Naive thymus-derived CD4-positive, alpha-beta T cell (primary cell): ENCODE data around the gene L3MBTL3. TPM values are rescaled to one million over a fixed set of nuclear protein-coding genes. Genes with fewer than 3 reads are reported as not detected.

Experiments used
- ATAC-seq: fragments of 150-1000 bp; cut with Tn5 transposase; 2 replicates; pipeline ENCODE4 v1.10.0; 2021; ENCODE audit warnings: mild to moderate bottlenecking, moderate library complexity
- CTCF ChIA-PET: fragments of 350-600 bp; sonication (Branson Sonifier 250); formaldehyde crosslinking; loops from one replicate; lab custom pipeline; 2021; ENCODE audit warnings: antibody characterized with exemption; lab: Charles Lee
- POLR2A ChIA-PET: fragments of 350-600 bp; sonication (Branson Sonifier 250); formaldehyde crosslinking; loops from one replicate; lab custom pipeline; 2021; ENCODE audit warnings: antibody characterized with exemption, inconsistent platforms; lab: Charles Lee
- DNase-seq, 9 donors: peaks; one replicate each; pipeline versions ENCODE4 v3.0.0 to v3.0.0-alpha.2; 2020 to 2022; ENCODE audit warnings: mixed read lengths in 1 of 9
- H3K27ac ChIP-seq: one replicate; pipeline ENCODE4 v1.7.0; 2013; ENCODE audit warnings: mild to moderate bottlenecking, low read depth, low read length, moderate library complexity
- H3K27me3 ChIP-seq, 2 donors: one replicate each; pipeline ENCODE4 v1.7.0; 2013; ENCODE audit warnings: low read length in 2 of 2, mild to moderate bottlenecking in 2 of 2, moderate library complexity in 2 of 2; ENCODE audit not compliant: control insufficient read depth in 2 of 2, insufficient read depth in 2 of 2
- H3K36me3 ChIP-seq, 3 experiments: 1 replicate in 2 of 3; 2 replicates in 1 of 3; pipeline ENCODE4 v1.7.0; 2013; ENCODE audit warnings: low read length in 3 of 3, mild to moderate bottlenecking in 3 of 3, moderate library complexity in 1 of 3; ENCODE audit not compliant: insufficient read depth in 3 of 3, control insufficient read depth in 2 of 3
- H3K4me1 ChIP-seq, 2 donors: one replicate each; pipeline ENCODE4 v1.7.0; 2013; ENCODE audit warnings: low read length in 2 of 2, mild to moderate bottlenecking in 2 of 2, moderate library complexity in 1 of 2; ENCODE audit not compliant: control insufficient read depth in 2 of 2, insufficient read depth in 2 of 2
- H3K4me3 ChIP-seq: 2 replicates; pipeline ENCODE4 v1.7.0; 2013; ENCODE audit warnings: mild to moderate bottlenecking, low read length
- H3K9me3 ChIP-seq, 3 experiments: 1 replicate in 2 of 3; 2 replicates in 1 of 3; pipeline ENCODE4 v1.7.0; 2013; ENCODE audit warnings: low read length in 3 of 3; ENCODE audit not compliant: control insufficient read depth in 2 of 3
- H3K27ac Mint-ChIP-seq, 9 donors: one replicate each; pipeline ENCODE4 v1.8.0; 2020 to 2022; ENCODE audit warnings: mixed read lengths in 9 of 9, mild to moderate bottlenecking in 8 of 9, moderate library complexity in 5 of 9, inconsistent platforms in 2 of 9
- H3K27me3 Mint-ChIP-seq, 5 donors: one replicate each; pipeline ENCODE4 v1.8.0; 2021 to 2022; ENCODE audit warnings: mixed read lengths in 5 of 5, mild to moderate bottlenecking in 1 of 5
- H3K36me3 Mint-ChIP-seq, 5 donors: one replicate each; pipeline ENCODE4 v1.8.0; 2020 to 2022; ENCODE audit warnings: mixed read lengths in 5 of 5, mild to moderate bottlenecking in 3 of 5, inconsistent platforms in 1 of 5
- H3K4me1 Mint-ChIP-seq, 7 donors: one replicate each; pipeline ENCODE4 v1.8.0; 2020 to 2022; ENCODE audit warnings: mixed read lengths in 7 of 7, mild to moderate bottlenecking in 3 of 7, inconsistent platforms in 1 of 7
- H3K4me3 Mint-ChIP-seq, 10 donors: one replicate each; pipeline ENCODE4 v1.8.0; 2020 to 2022; ENCODE audit warnings: mild to moderate bottlenecking in 10 of 10, mixed read lengths in 10 of 10, moderate library complexity in 6 of 10, inconsistent platforms in 2 of 10
- H3K9me3 Mint-ChIP-seq, 11 donors: one replicate each; pipeline ENCODE4 v1.8.0; 2020 to 2022; ENCODE audit warnings: mixed read lengths in 11 of 11, mild to moderate bottlenecking in 4 of 11, inconsistent platforms in 1 of 11, moderate library complexity in 1 of 11
- intact Hi-C, 2 donors: fragments of 100-400 bp; cut with micrococcal nuclease; formaldehyde crosslinking; loops; one replicate each; pipeline ENCODE4 v1.15.1; 2023
- polyA plus RNA-seq, 2 donors: library from polyadenylated mRNA; unstranded; fragments of 300-500 nt; fragmentation: Illumina TruSeq; gene quantifications; one replicate each; pipeline ENCODE4 v1.2.3, GENCODE V29; 2021
- total RNA-seq, 6 experiments: library from RNA in 5 of 6; stranded (reverse) in 5 of 6; gene quantifications; 1 replicate in 5 of 6; 2 replicates in 1 of 6; pipeline ENCODE4 v1.2.3 and lab custom pipeline; 2021 to 2026

L3MBTL3 gene
- total and polyA plus RNA-seq, 7 experiments from 2014 or later = 4.8 to 47.5 (median 29.2) TPM

- POLR2A ChIA-PET = interaction anchor here (0.5 to 1.3 kb wide), 4 partner anchors 8 to 40 kb away, joined by 3 to 5 read pairs (median 4); no protein-coding TSS in a partner anchor
- Histone ChIP-seq H3K4me1 (peaks cover 23 to 32% of the 10 kb centered on the region in 2 donors), H3K4me3 (peak overlapping the region; percentile 33), H3K36me3 (peaks cover 0 to 13% (median 2%) of the 10 kb centered on the region in 3 experiments), H3K27ac (peak overlapping the region; percentile 75), H3K9me3 (no peaks in the 10 kb centered on the region), H3K27me3 (no peaks in the 10 kb centered on the region)
- intact Hi-C loops = loop anchor here (1.0 to 5.0 kb wide), 5 partner anchors 31 to 51 kb away; no protein-coding TSS in a partner anchor
- Mint-ChIP-seq H3K9me3 (peaks cover 0 to 2% (median 0%) of the 10 kb centered on the region in 11 donors), H3K27ac (peak overlapping the region; percentile 59 to 98 (median 91)), H3K4me3 (peak overlapping the region; percentile 39 to 81 (median 70)), H3K4me1 (peaks cover 27 to 76% (median 65%) of the 10 kb centered on the region in 7 donors), H3K27me3 (no peaks in the 10 kb centered on the region), H3K36me3 (peaks cover 0 to 59% (median 38%) of the 10 kb centered on the region in 5 donors)
- DNase-seq (peak in 7 of 9 donors; percentile 5 to 75 (median 60)), ATAC-seq (peak; percentile 80)
- CTCF ChIA-PET = interaction anchor here (0.9 to 1.0 kb wide), 2 partner anchors 39 to 51 kb away, joined by 3 to 5 read pairs; partner anchors contain the start of gene SAMD3
These were observed 165.2 kb downstream of the L3MBTL3 start for GRCh38 chr6:130183271-130184222.

- peak overlapping the region in 1 of 10 donors; percentile 15 for H3K4me3 Mint-ChIP-seq
- H3K9me3 Mint-ChIP-seq = peaks cover 0 to 2% (median 0%) of the 10 kb centered on the region in 11 donors
- H3K27me3 Mint-ChIP-seq = no peaks in the 10 kb centered on the region
- peaks cover 38 to 91% (median 85%) of the 10 kb centered on the region in 7 donors for H3K4me1 Mint-ChIP-seq
- Histone ChIP-seq H3K9me3 (no peaks in the 10 kb centered on the region), H3K4me1 (peaks cover 39 to 48% of the 10 kb centered on the region in 2 donors), H3K4me3 (no peak overlapping the region), H3K27me3 (no peaks in the 10 kb centered on the region), H3K36me3 (peaks cover 0 to 26% (median 0%) of the 10 kb centered on the region in 3 experiments), H3K27ac (no peak overlapping the region)
- POLR2A ChIA-PET = interaction anchor here (0.7 to 3.5 kb wide), 5 partner anchors 14 to 66 kb away, joined by 3 to 11 read pairs (median 3); partner anchors contain the start of gene SAMD3
- intact Hi-C loops = loop anchor here in 1 of 2 donors (2.0 kb wide), 1 partner anchor 29 kb away; no protein-coding TSS in a partner anchor
- H3K27ac Mint-ChIP-seq = peak overlapping the region in 7 of 9 donors; percentile 50 to 86 (median 78)
- no peak for ATAC-seq
- DNase-seq = no peak
- peaks cover 0 to 63% (median 25%) of the 10 kb centered on the region in 5 donors for H3K36me3 Mint-ChIP-seq
- CTCF ChIA-PET = interaction anchor here (0.9 kb wide), 1 partner anchor 37 kb away, joined by 3 read pairs; the partner anchor contains the start of gene SAMD3
These were observed 167.3 kb downstream of the L3MBTL3 start for GRCh38 chr6:130185658-130186057.

GRCh38 chr6:130187335-130188206 is 169.2 kb downstream of the L3MBTL3 start:
- ChIA-PET POLR2A (interaction anchor here (1.3 to 3.5 kb wide), 4 partner anchors 11 to 36 kb away, joined by 3 to 11 read pairs (median 10); partner anchors contain the start of gene SAMD3), CTCF (interaction anchor here (0.6 to 1.7 kb wide), 7 partner anchors 9 to 94 kb away, joined by 3 to 8 read pairs (median 3); no protein-coding TSS in a partner anchor)
- peaks cover 0 to 4% (median 0%) of the 10 kb centered on the region in 11 donors for H3K9me3 Mint-ChIP-seq
- H3K27me3 Mint-ChIP-seq = no peaks in the 10 kb centered on the region
- H3K27ac Mint-ChIP-seq = peak overlapping the region in 8 of 9 donors; percentile 14 to 95 (median 70)
- Histone ChIP-seq H3K27me3 (no peaks in the 10 kb centered on the region), H3K4me3 (no peak overlapping the region), H3K27ac (no peak overlapping the region), H3K36me3 (peaks cover 0 to 19% (median 0%) of the 10 kb centered on the region in 3 experiments), H3K4me1 (peaks cover 52 to 56% of the 10 kb centered on the region in 2 donors), H3K9me3 (no peaks in the 10 kb centered on the region)
- ATAC-seq (no peak), DNase-seq (no peak)
- peaks cover 49 to 98% (median 90%) of the 10 kb centered on the region in 7 donors for H3K4me1 Mint-ChIP-seq
- intact Hi-C loops = loop anchor here in 1 of 2 donors (2.0 kb wide), 1 partner anchor 27 kb away; no protein-coding TSS in a partner anchor
- H3K4me3 Mint-ChIP-seq = peak overlapping the region in 4 of 10 donors; percentile 20 to 61 (median 45)
- H3K36me3 Mint-ChIP-seq = peaks cover 0 to 66% (median 12%) of the 10 kb centered on the region in 5 donors

GRCh38 chr6:130188207-130188899 is 170.0 kb downstream of the L3MBTL3 start:
- H3K27ac ChIP-seq = no peak overlapping the region
- intact Hi-C loops = loop anchor here in 1 of 2 donors (2.0 kb wide), 1 partner anchor 26 kb away; no protein-coding TSS in a partner anchor
- CTCF ChIA-PET = interaction anchor here (0.7 to 1.7 kb wide), 4 partner anchors 11 to 483 kb away, joined by 3 to 5 read pairs (median 3); no protein-coding TSS in a partner anchor
- peaks cover 48 to 49% of the 10 kb centered on the region in 2 donors for H3K4me1 ChIP-seq
- ATAC-seq = no peak
- peaks cover 0 to 69% (median 14%) of the 10 kb centered on the region in 5 donors for H3K36me3 Mint-ChIP-seq
- no peaks in the 10 kb centered on the region for H3K27me3 ChIP-seq
- peak overlapping the region in 8 of 10 donors; percentile 2 to 62 (median 26) for H3K4me3 Mint-ChIP-seq
- no peaks in the 10 kb centered on the region for H3K9me3 ChIP-seq
- H3K36me3 ChIP-seq = peaks cover 0 to 12% (median 0%) of the 10 kb centered on the region in 3 experiments
- H3K4me1 Mint-ChIP-seq = peaks cover 53 to 98% (median 92%) of the 10 kb centered on the region in 7 donors
- H3K27ac Mint-ChIP-seq = peak overlapping the region; percentile 0 to 95 (median 63)
- no peak for DNase-seq
- POLR2A ChIA-PET = interaction anchor here (0.6 to 3.5 kb wide), 8 partner anchors 10 to 1567 kb away, joined by 3 to 11 read pairs (median 4); partner anchors contain the start of gene SAMD3
- no peaks in the 10 kb centered on the region for H3K27me3 Mint-ChIP-seq
- no peak overlapping the region for H3K4me3 ChIP-seq
- peaks cover 0 to 7% (median 0%) of the 10 kb centered on the region in 11 donors for H3K9me3 Mint-ChIP-seq
